ENCODE measurements around the gene TH.
A peak's percentile ranks its signal among the peaks of the same experiment; 100 is the strongest.

TH gene

GRCh38 chr11:2208691-2209369 lies 37.2 kb upstream of the TH start:
- no peak for DNase-seq

GRCh38 chr11:2207773-2208621 lies 36.4 kb upstream of the TH start:
- DNase-seq = no peak

GRCh38 chr11:2207212-2207611 lies 35.6 kb upstream of the TH start:
- no peak for DNase-seq

GRCh38 chr11:2205981-2206690 lies 34.5 kb upstream of the TH start:
- no peak for DNase-seq

- DNase-seq = no peak
Observed at GRCh38 chr11:2205214-2205720, 33.7 kb upstream of the TH start.

- DNase-seq = no peak
Observed at GRCh38 chr11:2204361-2205213, 33.0 kb upstream of the TH start.

- DNase-seq = no peak
Observed at GRCh38 chr11:2203440-2204259, 32.0 kb upstream of the TH start.

GRCh38 chr11:2202900-2203439 lies 31.4 kb upstream of the TH start:
- no peak for DNase-seq

GRCh38 chr11:2202071-2202899 lies 30.7 kb upstream of the TH start:
- DNase-seq = no peak

GRCh38 chr11:2201542-2201941 lies 29.9 kb upstream of the TH start:
- no peak for DNase-seq

- DNase-seq = no peak
Observed at GRCh38 chr11:2200957-2201519, 29.4 kb upstream of the TH start.

- no peak for DNase-seq
Observed at GRCh38 chr11:2200536-2200935, 28.9 kb upstream of the TH start.

GRCh38 chr11:2199466-2200341 lies 28.1 kb upstream of the TH start:
- no peak for DNase-seq

- DNase-seq = no peak
Observed at GRCh38 chr11:2198621-2199365, 27.2 kb upstream of the TH start.

- no peak for DNase-seq
Observed at GRCh38 chr11:2197771-2198520, 26.3 kb upstream of the TH start.

- peak; percentile 41 for DNase-seq
Observed at GRCh38 chr11:2196970-2197770, 25.6 kb upstream of the TH start.
